HG02571 (cell line): Measurements from ENCODE around the gene OR5AK2.
"Not testable (repeated sequence)": the region's sequence is repeated elsewhere in the genome, so short reads cannot be mapped to it uniquely, and the experiment has no call there.

Experiments
- ATAC-seq: cut with Tn5 transposase; IDR thresholded peaks from one replicate; pipeline ENCODE4 v1.9.1; 2021; ENCODE audit warnings: mild to moderate bottlenecking, moderate library complexity; ENCODE audit not compliant: unreplicated experiment

Gene OR5AK2, protein sequence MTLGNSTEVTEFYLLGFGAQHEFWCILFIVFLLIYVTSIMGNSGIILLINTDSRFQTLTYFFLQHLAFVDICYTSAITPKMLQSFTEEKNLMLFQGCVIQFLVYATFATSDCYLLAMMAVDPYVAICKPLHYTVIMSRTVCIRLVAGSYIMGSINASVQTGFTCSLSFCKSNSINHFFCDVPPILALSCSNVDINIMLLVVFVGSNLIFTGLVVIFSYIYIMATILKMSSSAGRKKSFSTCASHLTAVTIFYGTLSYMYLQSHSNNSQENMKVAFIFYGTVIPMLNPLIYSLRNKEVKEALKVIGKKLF

GRCh38 chr11:56988614-56989013, at the start of gene OR5AK2:
Gene OR5AK2, plus strand, starts transcription at chr11:56988914. Its CDS starts 0 bp downstream, at chr11:56988914.
- no peak for ATAC-seq

GRCh38 chr11:56945526-56945925, 43.2 kb upstream of the OR5AK2 start:
- not testable (repeated sequence) for ATAC-seq

DNA sequence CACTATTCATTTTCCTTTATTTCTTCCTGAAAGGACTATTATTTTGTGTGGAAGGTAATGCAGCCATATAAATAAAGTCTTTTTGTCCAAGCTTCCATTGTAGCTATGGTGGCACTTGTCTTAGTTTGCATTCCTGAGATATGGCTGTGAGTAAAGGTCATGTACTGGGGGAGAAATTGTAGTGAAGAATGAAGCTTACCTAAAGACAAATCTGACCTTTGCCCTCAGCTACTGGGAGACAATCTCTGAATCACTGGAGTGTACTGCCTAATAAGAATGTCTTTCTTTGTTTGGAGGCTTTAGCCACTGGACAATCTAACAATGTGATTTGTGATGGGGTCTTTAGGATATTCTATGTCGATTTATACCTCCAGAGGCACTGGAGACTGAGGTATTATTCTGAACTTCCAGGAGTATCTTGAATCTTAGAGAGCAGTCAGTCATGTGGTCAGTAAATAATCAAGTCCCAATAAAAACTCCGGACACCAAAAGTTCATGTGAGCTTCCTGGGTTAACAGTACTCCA, 39.7 kb upstream of the OR5AK2 start:
- ATAC-seq, result no peak

GRCh38 chr11:56950510-56950909, 38.2 kb upstream of the OR5AK2 start:
- ATAC-seq, result no peak

DNA sequence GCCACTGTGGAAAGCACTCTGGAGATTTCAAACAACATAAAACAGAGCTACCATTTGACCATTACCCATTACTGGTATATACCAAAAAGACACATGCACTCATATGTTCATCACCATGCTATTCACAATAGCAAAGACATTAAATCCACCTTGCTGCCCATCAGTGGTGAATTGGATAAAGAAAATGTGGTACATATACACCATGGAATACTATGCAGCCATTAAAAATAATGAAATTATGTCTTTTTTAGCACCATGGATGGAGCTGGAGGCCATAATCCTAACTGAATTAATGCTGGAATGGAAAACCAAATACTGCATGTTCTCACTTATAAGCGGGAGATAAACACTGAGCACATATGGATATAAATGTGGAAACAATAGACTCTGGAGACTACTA, 34.8 kb upstream of the OR5AK2 start:
- not testable (repeated sequence) for ATAC-seq

- ATAC-seq, result no peak
Observed at GRCh38 chr11:56961609-56962008, 27.1 kb upstream of the OR5AK2 start.

- no peak for ATAC-seq
Observed at GRCh38 chr11:56967726-56968125, 21.0 kb upstream of the OR5AK2 start.

- ATAC-seq, result no peak
Observed at GRCh38 chr11:56968524-56968923, 20.2 kb upstream of the OR5AK2 start.

DNA sequence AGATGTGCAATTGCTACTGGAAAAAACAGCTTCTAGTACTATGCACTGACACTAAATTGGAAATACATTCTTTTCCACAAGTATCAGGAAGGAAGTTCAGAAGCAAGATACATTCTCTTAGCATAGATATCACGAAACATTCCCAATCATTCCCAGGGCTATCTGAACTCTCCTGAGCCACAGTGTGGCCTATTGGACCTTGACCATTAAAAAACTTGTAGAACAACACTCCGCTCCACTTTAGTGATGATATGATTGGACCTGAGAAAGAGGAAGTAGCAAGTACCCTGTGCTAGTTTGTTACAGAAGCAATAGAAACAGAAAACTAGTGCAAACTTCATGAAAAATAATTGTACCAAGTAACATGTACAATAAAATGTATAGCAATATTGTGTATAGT, 11.4 kb upstream of the OR5AK2 start:
- ATAC-seq, result no peak

DNA sequence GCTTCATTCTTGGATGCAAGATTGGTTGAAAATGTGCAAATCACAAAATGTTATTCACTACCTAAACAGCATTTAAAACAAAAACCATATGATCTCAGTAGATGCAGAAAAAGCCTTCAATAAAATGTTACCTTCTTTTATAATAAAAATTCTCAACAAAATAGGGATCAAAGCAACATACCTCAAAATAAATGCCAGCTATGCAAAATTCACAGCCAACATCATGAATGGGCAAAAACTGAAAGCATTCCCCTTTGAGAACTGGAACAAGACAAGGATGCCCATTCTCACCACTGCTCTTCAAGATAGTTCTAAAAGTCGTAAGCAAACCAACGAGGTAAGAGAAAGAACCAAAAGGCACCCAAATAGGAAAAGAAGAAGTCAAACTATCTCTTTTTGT, 2.0 kb downstream of the OR5AK2 start:
- ATAC-seq, result no peak

GRCh38 chr11:56994532-56994931, 5.8 kb downstream of the OR5AK2 start:
- no peak for ATAC-seq

GRCh38 chr11:57001674-57002401, 13.1 kb downstream of the OR5AK2 start:
- ATAC-seq, result no peak

GRCh38 chr11:57008373-57008772, 19.7 kb downstream of the OR5AK2 start:
- no peak for ATAC-seq

- no peak for ATAC-seq
Observed at GRCh38 chr11:57015679-57016078, 27.0 kb downstream of the OR5AK2 start.

GRCh38 chr11:57031556-57031955, 42.8 kb downstream of the OR5AK2 start:
- ATAC-seq, result no peak
